Left lung (tissue), 10 donors: ENCODE results near the gene CHST8. TPM values are rescaled to one million over a fixed set of nuclear protein-coding genes. Genes with fewer than 3 reads are reported as not detected.
"Not testable (repeated sequence)": the region's sequence is repeated elsewhere in the genome, so short reads cannot be mapped to it uniquely, and the experiment has no call there.

Source experiments
- ATAC-seq: fragments of 200-7000 bp; cut with Tn5 transposase; one replicate; pipeline ENCODE4 v1.9.1; 2020; ENCODE audit warnings: moderate library complexity
- DNase-seq, 4 donors: peaks; one replicate each; pipeline ENCODE4 v3.0.0-alpha.2; 2013 to 2020
- H3K27ac ChIP-seq, 2 donors: fragments of 200-600 bp; sonication (generic) in 1 of 2; one replicate each; pipeline versions ENCODE4 v1.5.0 to v1.8.0; 2020 to 2021
- H3K27me3 ChIP-seq, 2 donors: fragments of 200-600 bp; sonication (generic) in 1 of 2; one replicate each; pipeline versions ENCODE4 v1.5.0 to v1.8.0; 2020 to 2021
- H3K36me3 ChIP-seq, 2 donors: fragments of 200-600 bp; sonication (generic) in 1 of 2; one replicate each; pipeline versions ENCODE4 v1.5.0 to v1.8.0; 2020 to 2021
- H3K4me1 ChIP-seq, 2 donors: fragments of 200-600 bp; one replicate each; pipeline ENCODE4 v1.8.0; 2021
- H3K4me3 ChIP-seq, 2 donors: fragments of 200-600 bp; sonication (generic) in 1 of 2; one replicate each; pipeline versions ENCODE4 v1.5.0 to v1.8.0; 2020 to 2021; ENCODE audit warnings: mild to moderate bottlenecking in 1 of 2
- H3K9me3 ChIP-seq, 2 donors: fragments of 200-600 bp; sonication (generic) in 1 of 2; one replicate each; pipeline versions ENCODE4 v1.5.0 to v1.8.0; 2020 to 2021
- intact Hi-C, 2 donors: fragments of 100-400 bp; cut with DNase I; formaldehyde crosslinking; loops; one replicate each; pipeline versions ENCODE4 v1.11.2 to v1.14.2; 2022
- polyA plus RNA-seq, 6 donors: library from polyadenylated mRNA; unstranded; fragments of 120-200 nt; gene quantifications; one replicate each; pipeline ENCODE4 v1.2.1, GENCODE V29; 2013; ENCODE audit not compliant: insufficient read length in 6 of 6
- total RNA-seq, 2 donors: library from RNA; stranded (reverse); fragmentation: NEBNext Ultra II Directional; extraction: Animal tissue kit (Norgen Biotek cat#: 25700); gene quantifications; one replicate each; pipeline ENCODE4 v1.2.1, GENCODE V29; 2021
- TF ChIP-seq, protein P1 (sequence below), 2 donors: fragments of 200-600 bp; sonication (generic) in 1 of 2; IDR thresholded peaks; one replicate each; pipeline versions ENCODE4 v1.5.0 to v1.8.0; 2021; ENCODE audit warnings: antibody characterized with exemption in 2 of 2
- donor health status: DM: no; HTN: yes; CAD: no.
- donor health status: DM: no; HTN: no; CAD: no.

CHST8 gene
- total and polyA plus RNA-seq, 8 donors: 0.24 to 0.47 TPM; not detected in 6

DNA sequence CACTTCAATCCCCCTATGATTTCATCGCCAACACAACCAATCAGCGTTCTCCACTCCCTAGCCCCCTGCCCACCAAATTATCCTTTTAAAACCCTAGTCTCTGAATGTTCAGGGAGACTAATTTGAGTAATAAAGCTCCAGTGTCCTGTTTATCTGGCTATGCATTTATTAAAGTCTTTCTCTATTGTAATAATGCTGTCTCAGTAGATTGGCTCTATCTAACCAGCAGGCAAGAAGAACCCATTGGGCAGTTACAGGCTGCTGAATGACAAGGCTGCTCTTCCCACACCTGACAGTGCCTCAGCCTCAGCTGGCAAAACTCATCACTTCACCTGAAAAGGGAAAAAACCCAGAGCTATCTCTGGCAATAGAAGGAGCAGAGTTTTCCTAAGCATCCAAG, 20.2 kb upstream of the CHST8 start:
- H3K36me3 ChIP-seq: no peaks in the 10 kb centered on the region
- no peaks in the 10 kb centered on the region for H3K4me1 ChIP-seq
- no peak overlapping the region for H3K27ac ChIP-seq
- TF ChIP-seq, protein P1, sequence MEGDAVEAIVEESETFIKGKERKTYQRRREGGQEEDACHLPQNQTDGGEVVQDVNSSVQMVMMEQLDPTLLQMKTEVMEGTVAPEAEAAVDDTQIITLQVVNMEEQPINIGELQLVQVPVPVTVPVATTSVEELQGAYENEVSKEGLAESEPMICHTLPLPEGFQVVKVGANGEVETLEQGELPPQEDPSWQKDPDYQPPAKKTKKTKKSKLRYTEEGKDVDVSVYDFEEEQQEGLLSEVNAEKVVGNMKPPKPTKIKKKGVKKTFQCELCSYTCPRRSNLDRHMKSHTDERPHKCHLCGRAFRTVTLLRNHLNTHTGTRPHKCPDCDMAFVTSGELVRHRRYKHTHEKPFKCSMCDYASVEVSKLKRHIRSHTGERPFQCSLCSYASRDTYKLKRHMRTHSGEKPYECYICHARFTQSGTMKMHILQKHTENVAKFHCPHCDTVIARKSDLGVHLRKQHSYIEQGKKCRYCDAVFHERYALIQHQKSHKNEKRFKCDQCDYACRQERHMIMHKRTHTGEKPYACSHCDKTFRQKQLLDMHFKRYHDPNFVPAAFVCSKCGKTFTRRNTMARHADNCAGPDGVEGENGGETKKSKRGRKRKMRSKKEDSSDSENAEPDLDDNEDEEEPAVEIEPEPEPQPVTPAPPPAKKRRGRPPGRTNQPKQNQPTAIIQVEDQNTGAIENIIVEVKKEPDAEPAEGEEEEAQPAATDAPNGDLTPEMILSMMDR (IDR thresholded peaks at IDR 0.05): no peak
- no peak for DNase-seq
- H3K4me3 ChIP-seq: no peak overlapping the region
- H3K27me3 ChIP-seq: peaks cover 0 to 18% of the 10 kb centered on the region in 2 donors
- peaks cover 0 to 33% of the 10 kb centered on the region in 2 donors for H3K9me3 ChIP-seq
- intact Hi-C loops: no loop called here
- no peak for ATAC-seq

DNA sequence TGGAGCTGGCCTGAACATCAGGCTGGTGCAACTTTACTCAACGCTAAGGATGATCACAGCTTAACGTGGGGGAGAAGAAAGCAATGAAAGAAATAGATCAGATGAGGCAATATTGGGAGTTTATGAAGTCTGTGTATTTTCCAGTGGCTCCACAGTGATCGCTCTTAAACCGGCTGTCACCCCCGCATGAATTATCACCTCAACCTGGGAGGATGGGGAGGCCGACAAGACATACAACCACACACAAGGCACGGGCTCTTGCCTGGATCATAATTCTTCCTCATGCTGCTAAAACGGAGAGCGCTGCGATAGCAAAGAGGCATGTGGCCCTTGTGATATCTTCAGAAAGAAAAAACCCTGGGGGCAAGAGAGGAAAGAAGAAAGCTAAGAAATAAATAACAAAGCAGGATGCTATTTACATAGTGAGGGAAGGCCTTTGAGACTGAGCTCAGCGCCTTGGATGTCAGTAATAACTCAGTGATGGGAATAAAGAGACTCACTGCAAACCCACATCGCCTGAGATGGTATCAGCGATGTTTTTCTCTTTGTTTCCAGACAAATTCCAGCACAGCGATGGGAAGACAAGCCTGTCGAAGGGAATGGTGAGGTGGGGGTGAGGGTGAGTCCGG, 19.1 kb upstream of the CHST8 start:
- no peak overlapping the region for H3K4me3 ChIP-seq
- TF ChIP-seq, protein P1 (IDR thresholded peaks at IDR 0.05): no peak
- intact Hi-C loops: no loop called here
- ATAC-seq (no peak), DNase-seq (no peak)
- H3K4me1 ChIP-seq: no peaks in the 10 kb centered on the region
- H3K9me3 ChIP-seq: peaks cover 0 to 33% of the 10 kb centered on the region in 2 donors
- no peak overlapping the region for H3K27ac ChIP-seq
- H3K36me3 ChIP-seq: no peaks in the 10 kb centered on the region
- peaks cover 0 to 23% of the 10 kb centered on the region in 2 donors for H3K27me3 ChIP-seq

DNA sequence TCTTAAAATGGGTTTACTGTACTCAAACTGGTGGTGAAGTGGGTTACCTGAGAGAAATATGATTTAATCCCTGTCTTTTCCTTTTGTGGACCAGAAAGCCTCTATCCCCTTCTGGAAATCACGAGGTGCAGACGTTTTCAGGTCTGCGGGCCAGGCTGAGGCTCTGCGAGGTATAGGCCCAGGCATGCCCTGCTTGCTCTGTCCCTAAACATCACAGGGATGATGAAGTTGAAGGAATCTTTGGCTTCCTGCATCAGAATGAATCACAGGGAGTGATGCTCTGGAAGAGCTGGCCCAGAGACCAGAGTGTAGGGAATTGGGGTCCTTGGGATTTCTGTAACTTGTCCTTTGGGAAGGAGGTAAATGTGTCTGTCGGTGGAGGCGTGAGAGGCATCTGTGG, 18.4 kb upstream of the CHST8 start:
- ATAC-seq (no peak), DNase-seq (no peak)
- Histone ChIP-seq H3K4me3 (no peak overlapping the region), H3K27me3 (peaks cover 0 to 21% of the 10 kb centered on the region in 2 donors), H3K27ac (no peak overlapping the region), H3K4me1 (no peaks in the 10 kb centered on the region), H3K36me3 (no peaks in the 10 kb centered on the region), H3K9me3 (peaks cover 0 to 33% of the 10 kb centered on the region in 2 donors)
- TF ChIP-seq, protein P1 (IDR thresholded peaks at IDR 0.05): no peak
- intact Hi-C loops: no loop called here

DNA sequence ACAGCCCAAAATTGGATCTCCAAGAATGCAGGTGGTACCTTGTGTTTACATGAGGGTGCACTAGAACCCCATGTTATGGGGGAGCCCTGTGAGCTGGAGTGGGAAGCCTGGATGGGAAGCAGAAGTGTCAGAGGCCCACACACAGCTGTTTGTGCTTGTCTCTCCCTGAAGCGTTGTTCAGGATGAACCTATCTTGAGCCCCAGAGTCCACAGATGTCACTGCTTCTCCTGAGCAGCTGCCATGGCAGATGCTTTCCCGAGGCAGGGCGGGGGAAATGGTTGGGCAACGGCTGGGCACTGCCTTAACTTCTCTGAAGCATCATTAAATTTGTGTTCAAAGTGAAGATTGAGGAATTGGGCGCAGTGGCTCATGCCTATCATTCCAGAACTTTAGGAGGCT, 17.1 kb upstream of the CHST8 start:
- no peak overlapping the region for H3K27ac ChIP-seq
- intact Hi-C loops: no loop called here
- DNase-seq: no peak
- peaks cover 0 to 32% of the 10 kb centered on the region in 2 donors for H3K9me3 ChIP-seq
- H3K36me3 ChIP-seq: no peaks in the 10 kb centered on the region
- H3K27me3 ChIP-seq: peaks cover 0 to 13% of the 10 kb centered on the region in 2 donors
- no peak for ATAC-seq
- TF ChIP-seq, protein P1 (IDR thresholded peaks at IDR 0.05): no peak
- H3K4me1 ChIP-seq: no peaks in the 10 kb centered on the region
- no peak overlapping the region for H3K4me3 ChIP-seq

DNA sequence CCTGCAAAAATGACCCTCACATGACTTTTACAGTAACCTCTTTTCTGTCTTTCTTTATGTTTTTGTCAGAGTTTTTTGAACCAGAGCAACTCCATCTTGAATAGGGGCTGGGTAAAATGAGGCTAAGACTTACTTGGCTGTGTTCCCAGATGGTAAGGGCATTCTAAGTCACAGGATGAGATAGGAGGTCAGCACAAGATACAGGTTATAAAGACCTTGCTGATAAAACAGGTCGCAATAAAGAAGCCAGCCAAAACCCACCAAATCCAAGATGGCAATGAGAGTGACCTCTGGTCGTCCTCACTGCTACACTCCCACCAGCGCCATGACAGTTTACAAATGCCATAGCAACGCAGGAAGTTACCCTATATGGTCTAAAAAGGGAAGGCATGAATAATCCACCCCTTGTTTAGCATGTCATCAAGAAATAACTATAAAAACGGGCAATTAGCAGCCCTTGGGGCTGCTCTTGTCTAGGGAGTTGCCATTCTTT, 15.9 kb upstream of the CHST8 start:
- Histone ChIP-seq H3K9me3 (peaks cover 0 to 31% of the 10 kb centered on the region in 2 donors), H3K27me3 (peaks cover 0 to 20% of the 10 kb centered on the region in 2 donors)
- H3K36me3 ChIP-seq, DNase-seq, intact Hi-C loops, ATAC-seq, H3K4me1 ChIP-seq, H3K27ac ChIP-seq, H3K4me3 ChIP-seq: not testable (repeated sequence)

DNA sequence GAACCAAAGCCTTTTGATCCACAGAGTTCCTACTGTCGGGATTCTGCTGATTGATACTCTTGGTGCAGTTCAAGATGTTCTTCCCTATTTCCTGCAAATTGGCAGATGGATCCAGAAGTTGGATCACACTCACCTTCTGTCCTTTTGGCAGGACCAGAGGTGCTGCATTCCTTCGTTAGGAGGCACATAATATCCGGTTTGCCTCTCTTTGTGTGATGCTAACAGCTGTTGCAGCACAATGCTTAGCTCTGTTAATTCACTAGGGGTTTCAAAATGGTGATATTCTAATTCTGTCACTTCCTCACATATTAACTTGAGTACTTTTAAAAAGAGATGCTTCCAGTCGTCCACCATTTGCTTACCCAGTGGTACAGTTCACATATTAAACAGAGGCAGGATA, 15.2 kb upstream of the CHST8 start:
- ATAC-seq: no peak
- H3K4me3 ChIP-seq: no peak overlapping the region
- no peak for DNase-seq
- intact Hi-C loops: no loop called here
- TF ChIP-seq, protein P1 (IDR thresholded peaks at IDR 0.05): no peak
- H3K27ac ChIP-seq: no peak overlapping the region
- peaks cover 0 to 24% of the 10 kb centered on the region in 2 donors for H3K9me3 ChIP-seq
- no peaks in the 10 kb centered on the region for H3K4me1 ChIP-seq
- H3K36me3 ChIP-seq: no peaks in the 10 kb centered on the region
- peaks cover 0 to 20% of the 10 kb centered on the region in 2 donors for H3K27me3 ChIP-seq
